GM12878 (cell line): Measurements from ENCODE around the gene SLC39A11. TPM values are rescaled to one million over a fixed set of nuclear protein-coding genes. Genes with fewer than 3 reads are reported as not detected.

Source experiments
- ATAC-seq: fragments of 200-7000 bp; cut with Tn5 transposase; 3 replicates; pipeline ENCODE4 v1.9.1; 2020; ENCODE audit warnings: mild to moderate bottlenecking, moderate library complexity
- BruUV-seq: library from RNA; stranded (reverse); fragments of 400-500 nt; replicated peaks from 2 replicates; lab custom pipeline; 2021; lab: Mats Ljungman, UMichigan
- CTCF ChIA-PET: fragments of 300-600 bp; sonication (Branson Sonifier 250); formaldehyde crosslinking; extraction: SDS; loops from one replicate; lab custom pipeline; 2021; ENCODE audit warnings: inconsistent platforms; lab: Yijun Ruan, JAX
- POLR2A ChIA-PET: fragments of 350-600 bp; formaldehyde crosslinking; extraction: SDS; loops from one replicate; lab custom pipeline; 2021; ENCODE audit warnings: inconsistent platforms; lab: Charles Lee
- RAD21 ChIA-PET: fragments of 300-600 bp; sonication (Branson Sonifier 250); formaldehyde crosslinking; loops from one replicate; lab custom pipeline; 2023; ENCODE audit warnings: antibody characterized with exemption; ENCODE audit not compliant: unreplicated experiment; lab: Charles Lee
- SMC1A ChIA-PET: fragments of 300-600 bp; sonication (Branson Sonifier 250); formaldehyde crosslinking; loops from one replicate; lab custom pipeline; 2023; ENCODE audit not compliant: unreplicated experiment, uncharacterized antibody; lab: Charles Lee
- DNase-seq: peaks from one replicate; pipeline ENCODE4 v3.0.0-alpha.2; 2011; ENCODE audit warnings: low read depth, low spot score
- FAIRE-seq: peaks from 3 replicates; lab custom pipeline; 2011; peaks lifted over from hg19 to GRCh38; lab: Jason Lieb, UNC
- H2AFZ ChIP-seq: 2 replicates; pipeline ENCODE4 v1.6.0; 2011; ENCODE audit warnings: low read depth, low read length, control low read depth; ENCODE audit not compliant: control insufficient read depth
- H3K27ac ChIP-seq: 2 replicates; pipeline ENCODE4 v1.5.1; 2011; ENCODE audit warnings: control low read depth; ENCODE audit not compliant: control insufficient read depth, insufficient read depth
- H3K27me3 ChIP-seq, 2 experiments: replicated peaks in 1 of 2; 2 replicates each; pipeline versions ENCODE4 v1.6.0 to v1.6.1; 2011; ENCODE audit warnings: low read length in 1 of 2; ENCODE audit not compliant: control insufficient read depth in 2 of 2, insufficient read depth in 2 of 2
- H3K36me3 ChIP-seq, 2 experiments: 2 replicates each; pipeline ENCODE4 v1.5.1; 2011; ENCODE audit warnings: low read length in 1 of 2; ENCODE audit not compliant: control insufficient read depth in 2 of 2, insufficient read depth in 2 of 2
- H3K4me1 ChIP-seq: 2 replicates; pipeline ENCODE4 v1.6.1; 2011; ENCODE audit warnings: mild to moderate bottlenecking, low read length, moderate library complexity, mixed read lengths; ENCODE audit not compliant: control insufficient read depth, insufficient read depth
- H3K4me2 ChIP-seq: 2 replicates; pipeline ENCODE4 v1.6.0; 2011; ENCODE audit warnings: control low read depth; ENCODE audit not compliant: control insufficient read depth, insufficient read depth
- H3K4me3 ChIP-seq: fragments of 200-600 bp; sonication (generic); 2 replicates; pipeline ENCODE4 v1.5.1; 2016
- H3K79me2 ChIP-seq: 2 replicates; pipeline ENCODE4 v1.6.0; 2011; ENCODE audit warnings: low read length; ENCODE audit not compliant: control insufficient read depth, insufficient read depth
- H3K9ac ChIP-seq: 2 replicates; pipeline ENCODE4 v1.8.0; 2011; ENCODE audit warnings: low read length, control low read depth, mixed read lengths; ENCODE audit not compliant: control insufficient read depth, insufficient read depth
- H3K9me3 ChIP-seq: replicated peaks from 3 replicates; pipeline ENCODE4 v1.5.1; 2011; ENCODE audit warnings: mild to moderate bottlenecking, low read length; ENCODE audit not compliant: control insufficient read depth, insufficient read depth
- H4K20me1 ChIP-seq: 2 replicates; pipeline ENCODE4 v1.6.0; 2011; ENCODE audit not compliant: control insufficient read depth, insufficient read depth
- IKZF2 ChIP-seq, 2 experiments: fragments of 450-650 bp; IDR thresholded peaks; 2 replicates each; pipeline ENCODE4 v1.6.1; 2017; ENCODE audit warnings: mild to moderate bottlenecking in 2 of 2, moderate library complexity in 2 of 2
- JUNB ChIP-seq: IDR thresholded peaks from 2 replicates; pipeline ENCODE4 v1.6.1; 2016; ENCODE audit warnings: antibody characterized with exemption, mild to moderate bottlenecking
- MAX ChIP-seq: IDR thresholded peaks from 2 replicates; pipeline ENCODE4 v1.6.1; 2012; ENCODE audit warnings: low read depth, low read length, improper control_type of control experiment
- MEF2B ChIP-seq: fragments of 450-650 bp; IDR thresholded peaks from 2 replicates; pipeline ENCODE4 v1.6.1; 2018; ENCODE audit warnings: mild to moderate bottlenecking, moderate library complexity; ENCODE audit not compliant: partially characterized antibody, poor library complexity, severe bottlenecking
- TAF1 ChIP-seq: IDR thresholded peaks from 2 replicates; pipeline ENCODE4 v1.6.1; 2011; ENCODE audit warnings: mild to moderate bottlenecking, low read depth, low read length, borderline replicate concordance
- WGBS: methylation state at CpG from one replicate; pipeline ENCODE4 v1.1.6; 2016; ENCODE audit warnings: low lambda C conversion rate; ENCODE audit not compliant: insufficient replicate concordance, insufficient coverage; ENCODE audit errors: missing lambda C conversion rate; 5-methylcytosine and 5-hydroxymethylcytosine counted together
- in situ Hi-C: fragments of 300-500 bp; cut with MboI; formaldehyde crosslinking; loops from 9 replicates; pipeline ENCODE4 v1.14.3; 2018; ENCODE audit warnings: mixed read lengths
- intact Hi-C: fragments of 100-400 bp; cut with micrococcal nuclease; formaldehyde crosslinking; loops from one replicate; pipeline ENCODE4 v1.14.2; 2022; ENCODE audit not compliant: unreplicated experiment
- polyA plus RNA-seq, 11 experiments: library from polyadenylated mRNA; depleted of rRNA in 4 of 11; unstranded in 6 of 11; stranded (reverse) in 5 of 11; fragments of >200 nt; fragmentation: Nextera tagmentation in 4 of 11; fragmentation: Illumina TruSeq in 1 of 11; extraction: Ambion mirVana in 4 of 11; extraction: Trizol in 1 of 11; gene quantifications; 1 replicate in 1 of 11; 2 replicates in 10 of 11; pipeline versions ENCODE4 v1.2.1 to v1.2.3, GENCODE V29; 2011 to 2016; ENCODE audit warnings: inconsistent platforms in 2 of 11, missing spikeins in 2 of 11, low read depth in 1 of 11
- total RNA-seq, 4 experiments: library from RNA; depleted of rRNA in 3 of 4; stranded (reverse); fragments of >200 nt in 3 of 4; fragmentation: Illumina TruSeq in 1 of 4; extraction: Trizol in 1 of 4; gene quantifications; 2 replicates each; pipeline versions ENCODE4 v1.2.1 to v1.2.3, GENCODE V29; 2013 to 2021
- TF ChIP-seq, protein P1 (sequence below): fragments of 450-650 bp; IDR thresholded peaks from 2 replicates; pipeline ENCODE4 v1.6.1; 2016; ENCODE audit warnings: mild to moderate bottlenecking

Gene SLC39A11
- total and polyA plus RNA-seq, 10 of the 15 experiments (the other 5 are each of a cell fraction or from before 2014, with no cell fraction given) = 8.6 to 23.8 (median 14.0) TPM

GRCh38 chr17:73043686-73044581 is 48.6 kb downstream of the SLC39A11 start:
- BruUV-seq = no TSS peak
- Histone ChIP-seq H3K9me3 (no peaks in the 10 kb centered on the region; the same call in 2 of the 3 replicates), H3K4me3 (no peak overlapping the region), H3K27ac (peak overlapping the region; percentile 31; the same call in 1 of the 2 replicates), H3K4me2 (0 out of 2 replicates have a peak overlapping the region, but pooled peaks have one; percentile 17), H2AFZ (no peak overlapping the region), H3K27me3 (no peaks in the 10 kb centered on the region), H4K20me1 (peaks cover 4% of the 10 kb centered on the region; the same call in 1 of the 2 replicates), H3K4me1 (peaks cover 7% of the 10 kb centered on the region)
- intact Hi-C loops = loop anchor here (5.0 kb wide), 1 partner anchor 113 kb away; no protein-coding TSS in a partner anchor
- no peak for DNase-seq
- ATAC-seq = peak; percentile 64
- 82% methylated on average over 8 of the region's 8 CpGs for WGBS
- FAIRE-seq = no peak
- SMC1A ChIA-PET = interaction anchor here (0.9 to 3.1 kb wide), 5 partner anchors 9 to 319 kb away, joined by 3 to 11 read pairs (median 4); partner anchors contain the start of gene SSTR2
- TF ChIP-seq TAF1 (no peak), IKZF2 (IDR thresholded peaks at IDR 0.05) (0 out of 4 replicates have a peak, but pooled peaks of 1 of the 2 experiments have one; percentile 23), MEF2B (peak; percentile 25), JUNB (peak; percentile 48; the same call in 1 of the 2 replicates), MAX (no peak)
- TF ChIP-seq, protein P1, sequence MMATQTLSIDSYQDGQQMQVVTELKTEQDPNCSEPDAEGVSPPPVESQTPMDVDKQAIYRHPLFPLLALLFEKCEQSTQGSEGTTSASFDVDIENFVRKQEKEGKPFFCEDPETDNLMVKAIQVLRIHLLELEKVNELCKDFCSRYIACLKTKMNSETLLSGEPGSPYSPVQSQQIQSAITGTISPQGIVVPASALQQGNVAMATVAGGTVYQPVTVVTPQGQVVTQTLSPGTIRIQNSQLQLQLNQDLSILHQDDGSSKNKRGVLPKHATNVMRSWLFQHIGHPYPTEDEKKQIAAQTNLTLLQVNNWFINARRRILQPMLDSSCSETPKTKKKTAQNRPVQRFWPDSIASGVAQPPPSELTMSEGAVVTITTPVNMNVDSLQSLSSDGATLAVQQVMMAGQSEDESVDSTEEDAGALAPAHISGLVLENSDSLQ = peak; percentile 26; the same call in 1 of the 2 replicates
- TF ChIP-seq, all 136 proteins: peak for 4
- Histone ChIP-seq H3K9ac (no peak overlapping the region), H3K36me3 (no peaks in the 10 kb centered on the region; a peak in 1 of 4 replicates), H3K79me2 (peaks cover 2% of the 10 kb centered on the region)
- POLR2A ChIA-PET = interaction anchor here (0.7 to 0.9 kb wide), 2 partner anchors 20 to 138 kb away, joined by 3 to 4 read pairs; no protein-coding TSS in a partner anchor
- CTCF ChIA-PET = interaction anchor here (1.4 to 2.0 kb wide), 4 partner anchors 10 to 145 kb away, joined by 4 to 8 read pairs (median 6); no protein-coding TSS in a partner anchor
- RAD21 ChIA-PET = interaction anchor here (0.8 to 2.1 kb wide), 4 partner anchors 31 to 113 kb away, joined by 3 to 4 read pairs (median 4); no protein-coding TSS in a partner anchor
- in situ Hi-C loops = no loop called here
